Stomach (tissue), 9 donors: ENCODE results near the gene SMIM12. TPM values are rescaled to one million over a fixed set of nuclear protein-coding genes. Genes with fewer than 3 reads are reported as not detected.

Source experiments
- DNase-seq, 2 donors: peaks; one replicate each; pipeline versions ENCODE4 v3.0.0 to v3.0.0-alpha.2; 2013 to 2019
- H3K27ac ChIP-seq, 5 donors: fragments of 200-600 bp in 4 of 5; sonication (generic) in 4 of 5; one replicate each; pipeline ENCODE4 v1.5.1; 2013 to 2019; ENCODE audit warnings: mild to moderate bottlenecking in 1 of 5, moderate library complexity in 1 of 5
- H3K27me3 ChIP-seq, 3 donors: fragments of 200-600 bp; sonication (generic); one replicate each; pipeline ENCODE4 v1.5.1; 2017 to 2019; ENCODE audit warnings: mixed run types in 1 of 3
- H3K36me3 ChIP-seq, 4 donors: fragments of 200-600 bp; sonication (generic); 1 replicate in 3 of 4; 2 replicates in 1 of 4; pipeline ENCODE4 v1.5.1; 2016 to 2019
- H3K4me1 ChIP-seq, 4 donors: fragments of 200-600 bp; sonication (generic); one replicate each; pipeline ENCODE4 v1.5.1; 2016 to 2019
- H3K4me3 ChIP-seq, 4 donors: fragments of 200-600 bp; sonication (generic) in 3 of 4; one replicate each; pipeline ENCODE4 v1.5.1; 2016 to 2019; ENCODE audit warnings: mild to moderate bottlenecking in 1 of 4
- H3K9me3 ChIP-seq, 4 donors: fragments of 200-600 bp; sonication (generic); one replicate each; pipeline ENCODE4 v1.5.1; 2016 to 2019
- CTCF ChIP-seq, 7 experiments: fragments of 450-650 bp in 4 of 7; fragments of 200-600 bp in 3 of 7; sonication (generic) in 3 of 7; IDR thresholded peaks; one replicate each; pipeline ENCODE4 v1.5.1; 2016 to 2019; ENCODE audit warnings: antibody characterized with exemption in 7 of 7, control low read depth in 2 of 7, mild to moderate bottlenecking in 1 of 7
- EP300 ChIP-seq: sonication (generic); formaldehyde crosslinking; IDR thresholded peaks from one replicate; pipeline ENCODE4 v1.6.1; 2017; ENCODE audit warnings: antibody characterized with exemption
- POLR2A ChIP-seq, 4 donors: fragments of 450-650 bp; IDR thresholded peaks; one replicate each; pipeline ENCODE4 v1.6.1; 2016; ENCODE audit warnings: antibody characterized with exemption in 4 of 4, control low read depth in 2 of 4, mild to moderate bottlenecking in 1 of 4, moderate library complexity in 1 of 4
- POLR2AphosphoS5 ChIP-seq, 3 donors: sonication (generic); formaldehyde crosslinking; IDR thresholded peaks; one replicate each; pipeline ENCODE4 v1.6.1; 2016; ENCODE audit warnings: antibody characterized with exemption in 3 of 3
- WGBS, 5 donors: extraction: QIAGEN DNeasy Blood & Tissue Kit in 3 of 5; methylation state at CpG; one replicate each; pipeline versions ENCODE4 v1.1.5 to v1.1.7; 2013 to 2018; 5-methylcytosine and 5-hydroxymethylcytosine counted together
- intact Hi-C: fragments of 100-400 bp; cut with DNase I; formaldehyde crosslinking; loops from one replicate; pipeline ENCODE4 v1.15.1; 2023; ENCODE audit warnings: low total_unique reads
- polyA plus RNA-seq, 3 donors: library from polyadenylated mRNA; stranded (reverse); fragments of 200-250 nt; gene quantifications; one replicate each; pipeline ENCODE4 v1.2.3, GENCODE V29; 2013
- total RNA-seq, 5 donors: library from RNA; depleted of rRNA; stranded (reverse); fragments of >200 nt; gene quantifications; one replicate each; pipeline versions ENCODE4 v1.1.0 to v1.2.3, GENCODE V29; 2014 to 2016
- donor health status: healthy with polysubstance abuse.
- donor health status: Bipolar disorder and iron deficiency.
- donor health status: healthy.

SMIM12 gene
- total and polyA plus RNA-seq, 8 donors = 0.58 to 28.9 (median 22.6) TPM

DNA sequence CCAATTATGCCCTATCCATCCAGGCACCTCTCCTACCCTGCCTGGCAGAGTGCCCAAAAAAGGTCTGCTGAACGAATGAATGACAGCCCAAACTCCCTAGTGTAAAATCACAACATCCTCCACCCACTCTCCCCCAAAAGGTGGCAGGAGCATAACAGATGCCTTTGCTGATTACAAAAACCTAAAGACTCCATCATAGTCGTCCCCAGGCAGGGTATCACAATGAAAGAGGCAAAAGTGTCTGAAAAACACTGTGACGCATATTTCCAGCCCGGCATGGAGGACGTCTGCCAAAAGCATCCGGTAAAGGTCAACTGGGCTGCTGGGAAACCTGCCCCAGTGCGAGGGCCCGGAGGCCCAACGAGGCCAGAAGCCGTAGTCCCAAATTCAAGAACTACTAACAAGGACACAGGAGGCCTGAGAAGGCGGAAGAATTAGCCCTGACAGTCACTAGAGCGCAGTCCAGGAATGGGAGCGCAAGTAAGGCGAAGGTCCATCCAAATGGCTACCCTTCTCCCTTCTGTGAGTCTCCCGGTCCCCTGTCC, 576 bp downstream of the SMIM12 start:
- no peaks in the 10 kb centered on the region for H3K27me3 ChIP-seq
- WGBS, 5 donors = 0 to 1% (median 0%) methylated on average over 15 of the region's 15 CpGs
- no peak for DNase-seq
- H3K4me1 ChIP-seq = peaks cover 16 to 40% (median 32%) of the 10 kb centered on the region in 4 donors
- TF ChIP-seq CTCF (IDR thresholded peaks at IDR 0.05) (no peak), POLR2A (IDR thresholded peaks at IDR 0.05) (no peak), EP300 (no peak), POLR2AphosphoS5 (IDR thresholded peaks at IDR 0.05) (no peak)
- no peaks in the 10 kb centered on the region for H3K9me3 ChIP-seq
- H3K4me3 ChIP-seq = peak overlapping the region; percentile 66 to 94 (median 92)
- H3K27ac ChIP-seq = peak overlapping the region; percentile 82 to 96 (median 86)
- intact Hi-C loops = no loop called here
- peaks cover 17 to 27% (median 24%) of the 10 kb centered on the region in 4 donors for H3K36me3 ChIP-seq

DNA sequence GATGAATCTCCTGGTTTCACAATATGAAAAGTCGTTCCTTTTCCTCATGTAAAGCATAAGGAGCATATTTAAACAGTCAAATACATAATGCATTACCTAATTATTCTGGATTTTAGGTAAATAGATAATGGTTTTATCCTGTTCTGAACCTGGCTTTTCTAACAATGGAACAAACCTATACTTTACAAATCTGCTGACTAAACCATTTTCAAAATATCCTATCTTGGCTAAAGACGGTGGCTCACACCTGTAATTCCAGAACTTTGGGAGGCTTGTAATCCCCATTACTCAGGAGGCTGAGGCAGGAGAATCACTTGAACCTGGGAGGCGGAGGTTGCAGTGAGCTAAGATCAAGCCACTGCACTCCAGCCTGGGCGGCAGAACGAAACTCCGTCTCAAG, 2.9 kb downstream of the SMIM12 start:
- TF ChIP-seq EP300 = no peak
- no peak for TF ChIP-seq POLR2A (IDR thresholded peaks at IDR 0.05)
- no peak for TF ChIP-seq CTCF (IDR thresholded peaks at IDR 0.05)
- whole genome bisulfite sequencing, 5 donors = 89 to 97% (median 92%) methylated on average over 6 of the region's 6 CpGs
- intact Hi-C loops = no loop called here

DNA sequence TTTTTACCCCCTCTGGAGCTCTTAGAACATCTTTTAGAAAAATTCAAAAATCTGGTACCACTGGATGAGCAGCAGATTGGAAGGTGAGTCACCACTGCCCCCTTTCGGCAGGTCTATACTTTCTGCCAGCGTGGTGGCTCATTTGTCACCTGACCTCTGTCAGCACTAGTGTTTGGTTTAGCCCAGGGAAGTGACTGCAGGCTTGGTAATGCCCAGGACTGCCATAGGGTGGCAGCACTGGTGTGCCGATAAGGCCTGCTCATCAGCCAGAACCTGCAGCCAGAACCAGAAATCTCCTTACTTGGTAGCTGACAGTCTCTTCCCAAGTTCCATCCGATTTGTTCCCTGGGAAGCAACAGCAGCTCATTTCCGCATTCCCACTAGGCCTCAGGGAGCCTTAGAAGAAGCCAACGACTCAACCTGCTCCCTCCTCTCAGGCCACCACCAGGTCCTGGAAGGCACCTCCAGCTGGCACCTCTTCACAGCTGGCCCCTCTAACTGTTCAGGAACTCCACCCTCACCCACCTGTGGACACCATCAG, 6.8 kb downstream of the SMIM12 start:
- WGBS, 5 donors = 26 to 31% (median 30%) methylated on average over 6 of the region's 6 CpGs
- intact Hi-C loops = no loop called here

More for the DNA sequence above, 2.9 kb downstream of the SMIM12 start:
- Histone ChIP-seq H3K4me1 (peaks cover 20 to 54% (median 35%) of the 10 kb centered on the region in 4 donors), H3K9me3 (no peaks in the 10 kb centered on the region), H3K4me3 (no peak overlapping the region), H3K27me3 (no peaks in the 10 kb centered on the region), H3K36me3 (peaks cover 18 to 43% (median 33%) of the 10 kb centered on the region in 4 donors), H3K27ac (no peak overlapping the region)
- no peak for DNase-seq

More for the DNA sequence above, 6.8 kb downstream of the SMIM12 start:
- TF ChIP-seq CTCF (IDR thresholded peaks at IDR 0.05) = peak in 6 of 7 experiments; percentile 37 to 99 (median 96)
- TF ChIP-seq POLR2AphosphoS5 (IDR thresholded peaks at IDR 0.05) = peak in 2 of 3 donors; percentile 43 to 86
- no peak for TF ChIP-seq EP300
- TF ChIP-seq POLR2A (IDR thresholded peaks at IDR 0.05) = no peak
- Histone ChIP-seq H3K36me3 (peaks cover 18 to 76% (median 45%) of the 10 kb centered on the region in 4 donors), H3K27me3 (no peaks in the 10 kb centered on the region), H3K27ac (peak overlapping the region; percentile 42 to 74 (median 70)), H3K9me3 (no peaks in the 10 kb centered on the region), H3K4me1 (peaks cover 11 to 50% (median 23%) of the 10 kb centered on the region in 4 donors), H3K4me3 (no peak overlapping the region)
- peak; percentile 93 to 97 for DNase-seq
